ENCODE results near the gene NKAPD1. TPM values are rescaled to one million over a fixed set of nuclear protein-coding genes. Genes with fewer than 3 reads are reported as not detected.

The NKAPD1 gene
- polyA plus RNA-seq, 3 donors: 5.3 to 9.4 (median 7.7) TPM

DNA sequence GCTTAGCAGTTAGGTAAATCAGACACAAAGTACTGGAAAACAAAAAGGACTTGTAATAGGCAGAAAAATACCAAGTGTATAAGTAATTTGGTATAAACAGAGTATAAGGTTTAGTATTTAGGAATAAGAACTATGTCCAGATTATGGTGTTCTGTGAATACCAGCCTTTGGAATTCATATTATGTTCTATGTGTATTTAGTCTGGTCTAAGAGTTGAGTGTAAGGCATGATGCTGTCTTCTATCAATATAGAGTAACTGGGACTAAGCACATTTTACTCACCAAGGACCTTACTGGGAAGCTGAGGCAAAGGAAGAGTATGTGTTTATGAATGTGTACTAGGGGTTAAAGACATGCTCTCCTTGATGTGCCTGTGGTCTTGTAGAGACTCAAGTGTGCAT lies 22.1 kb downstream of the NKAPD1 start:
- no peak overlapping the region for H3K27ac Mint-ChIP-seq
- TF ChIP-seq, protein P1, sequence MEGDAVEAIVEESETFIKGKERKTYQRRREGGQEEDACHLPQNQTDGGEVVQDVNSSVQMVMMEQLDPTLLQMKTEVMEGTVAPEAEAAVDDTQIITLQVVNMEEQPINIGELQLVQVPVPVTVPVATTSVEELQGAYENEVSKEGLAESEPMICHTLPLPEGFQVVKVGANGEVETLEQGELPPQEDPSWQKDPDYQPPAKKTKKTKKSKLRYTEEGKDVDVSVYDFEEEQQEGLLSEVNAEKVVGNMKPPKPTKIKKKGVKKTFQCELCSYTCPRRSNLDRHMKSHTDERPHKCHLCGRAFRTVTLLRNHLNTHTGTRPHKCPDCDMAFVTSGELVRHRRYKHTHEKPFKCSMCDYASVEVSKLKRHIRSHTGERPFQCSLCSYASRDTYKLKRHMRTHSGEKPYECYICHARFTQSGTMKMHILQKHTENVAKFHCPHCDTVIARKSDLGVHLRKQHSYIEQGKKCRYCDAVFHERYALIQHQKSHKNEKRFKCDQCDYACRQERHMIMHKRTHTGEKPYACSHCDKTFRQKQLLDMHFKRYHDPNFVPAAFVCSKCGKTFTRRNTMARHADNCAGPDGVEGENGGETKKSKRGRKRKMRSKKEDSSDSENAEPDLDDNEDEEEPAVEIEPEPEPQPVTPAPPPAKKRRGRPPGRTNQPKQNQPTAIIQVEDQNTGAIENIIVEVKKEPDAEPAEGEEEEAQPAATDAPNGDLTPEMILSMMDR (IDR thresholded peaks at IDR 0.05): no peak
- Histone ChIP-seq H3K79me2 (ENCODE audit: insufficient read depth, low read length) (peaks cover 20% of the 10 kb centered on the region), H3K4me1 (ENCODE audit: control insufficient read depth in 1 of 2, insufficient read depth in 2 of 2, low read length in 2 of 2) (no peaks in the 10 kb centered on the region), H3K9me3 (replicated peaks in 1 of 2; ENCODE audit: control insufficient read depth in 1 of 2, insufficient read depth in 1 of 2, low read length in 2 of 2) (no peaks in the 10 kb centered on the region), H3K4me2 (replicated peaks; ENCODE audit: extremely low read depth, low read length, poor library complexity, severe bottlenecking) (no peak overlapping the region), H3K9ac (ENCODE audit: insufficient read depth, low read length, poor library complexity, severe bottlenecking) (no peak overlapping the region), H2AFZ (ENCODE audit: insufficient read depth, low read depth, low read length, poor library complexity, severe bottlenecking) (no peak overlapping the region), H3K27ac (ENCODE audit: low read depth in 1 of 2, low read length in 2 of 2) (no peak overlapping the region), H3K4me3 (replicated peaks in 1 of 3; ENCODE audit: low read depth in 2 of 3, low read length in 3 of 3) (no peak overlapping the region), H3K36me3 (replicated peaks in 1 of 2; ENCODE audit: control insufficient read depth in 1 of 2, insufficient read depth in 2 of 2, low read length in 2 of 2) (peaks cover 48 to 77% of the 10 kb centered on the region in 2 donors), H4K20me1 (ENCODE audit: insufficient read depth, low read length) (peaks cover 19% of the 10 kb centered on the region), H3K27me3 (ENCODE audit: control insufficient read depth in 2 of 2, insufficient read depth in 2 of 2, low read length in 2 of 2) (no peaks in the 10 kb centered on the region)
- no peak for DNase-seq
- peaks cover 0 to 1% (median 0%) of the 10 kb centered on the region in 3 donors for H3K27me3 Mint-ChIP-seq (ENCODE audit: low read depth in 3 of 3)
- no peaks in the 10 kb centered on the region for H3K9me3 Mint-ChIP-seq
- no peak overlapping the region for H3K4me3 Mint-ChIP-seq
- intact Hi-C loops (cut with micrococcal nuclease): no loop called here
- peaks cover 62 to 64% of the 10 kb centered on the region in 2 donors for H3K36me3 Mint-ChIP-seq
- H3K4me1 Mint-ChIP-seq: peaks cover 3% of the 10 kb centered on the region

DNA sequence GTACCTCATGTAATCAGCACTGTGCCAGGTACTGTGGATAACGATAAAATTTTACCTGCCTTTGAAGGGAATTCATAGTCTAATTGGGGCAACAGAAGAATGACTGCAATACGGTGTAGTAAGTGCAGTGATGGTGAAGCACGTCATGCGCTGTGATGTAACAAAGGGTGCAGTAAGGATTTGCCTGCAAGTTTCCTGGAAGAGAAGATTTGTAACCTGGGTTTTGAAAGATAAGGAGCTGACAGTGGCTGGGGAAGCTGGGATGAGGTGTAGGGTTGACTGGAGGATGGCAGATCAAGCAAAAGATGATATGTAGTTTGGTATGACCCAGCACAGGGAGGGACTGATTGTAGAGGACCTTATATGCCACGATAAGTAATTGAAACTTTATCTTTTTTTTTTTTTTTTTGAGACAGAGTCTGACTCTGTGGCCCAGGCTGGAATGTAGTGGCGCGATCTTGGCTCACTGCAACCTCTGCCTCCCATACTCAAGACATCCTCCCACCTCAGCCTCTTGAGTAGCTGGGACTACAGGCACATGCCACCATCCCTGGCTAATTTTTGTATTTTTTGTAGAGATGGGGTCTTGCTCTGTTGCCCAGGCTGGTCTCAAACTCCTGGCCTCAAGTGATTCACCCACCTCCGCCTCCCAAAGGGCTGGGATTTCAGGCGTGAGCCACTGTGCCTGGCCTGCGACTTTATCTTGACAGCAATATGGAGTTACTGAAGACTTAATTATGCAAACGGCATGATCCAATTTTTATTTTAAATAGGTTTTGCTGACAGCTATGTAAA lies 23.8 kb downstream of the NKAPD1 start:
- Mint-ChIP-seq H3K27ac (peak overlapping the region in 2 of 7 donors; percentile 15 to 22), H3K4me1 (peaks cover 4% of the 10 kb centered on the region), H3K9me3 (no peaks in the 10 kb centered on the region), H3K36me3 (peaks cover 46 to 49% of the 10 kb centered on the region in 2 donors), H3K4me3 (no peak overlapping the region), H3K27me3 (ENCODE audit: low read depth in 3 of 3) (peaks cover 0 to 1% (median 0%) of the 10 kb centered on the region in 3 donors)
- Histone ChIP-seq H3K9ac (ENCODE audit: insufficient read depth, low read length, poor library complexity, severe bottlenecking) (no peak overlapping the region), H3K9me3 (replicated peaks in 1 of 2; ENCODE audit: control insufficient read depth in 1 of 2, insufficient read depth in 1 of 2, low read length in 2 of 2) (no peaks in the 10 kb centered on the region), H4K20me1 (ENCODE audit: insufficient read depth, low read length) (peaks cover 13% of the 10 kb centered on the region), H3K4me3 (replicated peaks in 1 of 3; ENCODE audit: low read depth in 2 of 3, low read length in 3 of 3) (no peak overlapping the region), H3K79me2 (ENCODE audit: insufficient read depth, low read length) (peaks cover 8% of the 10 kb centered on the region), H3K4me1 (ENCODE audit: control insufficient read depth in 1 of 2, insufficient read depth in 2 of 2, low read length in 2 of 2) (peaks cover 2 to 5% of the 10 kb centered on the region in 2 donors), H3K27ac (ENCODE audit: low read depth in 1 of 2, low read length in 2 of 2) (no peak overlapping the region), H3K36me3 (replicated peaks in 1 of 2; ENCODE audit: control insufficient read depth in 1 of 2, insufficient read depth in 2 of 2, low read length in 2 of 2) (peaks cover 32 to 59% of the 10 kb centered on the region in 2 donors), H3K27me3 (ENCODE audit: control insufficient read depth in 2 of 2, insufficient read depth in 2 of 2, low read length in 2 of 2) (no peaks in the 10 kb centered on the region), H2AFZ (ENCODE audit: insufficient read depth, low read depth, low read length, poor library complexity, severe bottlenecking) (no peak overlapping the region), H3K4me2 (replicated peaks; ENCODE audit: extremely low read depth, low read length, poor library complexity, severe bottlenecking) (no peak overlapping the region)
- TF ChIP-seq, protein P1 (IDR thresholded peaks at IDR 0.05): no peak
- no peak for DNase-seq
- WGBS (ENCODE audit: insufficient coverage): 90% methylated on average over 4 of the region's 11 CpGs
- intact Hi-C loops (cut with micrococcal nuclease): no loop called here

All from CD14-positive monocyte (primary cell).